Peyer's patch (tissue), 4 donors: ENCODE results near the gene MTG2.

ENCODE experiments used
- CTCF ChIP-seq, 6 experiments: fragments of 450-650 bp in 4 of 6; fragments of 200-600 bp in 2 of 6; sonication (generic) in 1 of 6; IDR thresholded peaks; one replicate each; pipeline ENCODE4 v1.5.1; 2017 to 2019; ENCODE audit warnings: antibody characterized with exemption in 6 of 6, mild to moderate bottlenecking in 3 of 6, moderate library complexity in 1 of 6
- POLR2A ChIP-seq, 2 donors: fragments of 450-650 bp; IDR thresholded peaks; one replicate each; pipeline ENCODE4 v1.5.1; 2017; ENCODE audit warnings: antibody characterized with exemption in 2 of 2, mild to moderate bottlenecking in 2 of 2, moderate library complexity in 2 of 2

- TF ChIP-seq CTCF (IDR thresholded peaks at IDR 0.05) (no peak), POLR2A (IDR thresholded peaks at IDR 0.05) (no peak)
Observed at GRCh38 chr20:62225026-62225425, 42.2 kb downstream of the MTG2 start.
